HUES64 (cell line): ENCODE results near the gene RALA.

Experiments
- H3K27ac ChIP-seq: 2 replicates; pipeline ENCODE4 v1.7.0; 2013; ENCODE audit warnings: low read depth, low read length, inconsistent platforms
- H3K27me3 ChIP-seq: 2 replicates; pipeline ENCODE4 v1.6.1; 2013; ENCODE audit warnings: mild to moderate bottlenecking, low read length; ENCODE audit not compliant: insufficient read depth
- H3K36me3 ChIP-seq: 2 replicates; pipeline ENCODE4 v1.6.1; 2013; ENCODE audit warnings: mild to moderate bottlenecking, low read length; ENCODE audit not compliant: insufficient read depth
- H3K4me1 ChIP-seq: 2 replicates; pipeline ENCODE4 v1.6.1; 2013; ENCODE audit warnings: mild to moderate bottlenecking, low read length, moderate library complexity; ENCODE audit not compliant: insufficient read depth
- H3K4me3 ChIP-seq: 2 replicates; pipeline ENCODE4 v1.5.1; 2013; ENCODE audit warnings: mild to moderate bottlenecking, low read length, moderate library complexity
- H3K9ac ChIP-seq: 2 replicates; pipeline ENCODE4 v1.6.1; 2013; ENCODE audit warnings: mild to moderate bottlenecking, low read depth, low read length
- H3K9me3 ChIP-seq: 2 replicates; pipeline ENCODE4 v1.6.1; 2013; ENCODE audit warnings: low read depth, low read length; ENCODE audit not compliant: insufficient read depth
- WGBS: fragments of 150-250, 120-280 bp; methylation state at CpG from one replicate; pipeline ENCODE4 v1.1.7; 2013; ENCODE audit warnings: missing lambda C conversion rate; 5-methylcytosine and 5-hydroxymethylcytosine counted together

Gene RALA

DNA sequence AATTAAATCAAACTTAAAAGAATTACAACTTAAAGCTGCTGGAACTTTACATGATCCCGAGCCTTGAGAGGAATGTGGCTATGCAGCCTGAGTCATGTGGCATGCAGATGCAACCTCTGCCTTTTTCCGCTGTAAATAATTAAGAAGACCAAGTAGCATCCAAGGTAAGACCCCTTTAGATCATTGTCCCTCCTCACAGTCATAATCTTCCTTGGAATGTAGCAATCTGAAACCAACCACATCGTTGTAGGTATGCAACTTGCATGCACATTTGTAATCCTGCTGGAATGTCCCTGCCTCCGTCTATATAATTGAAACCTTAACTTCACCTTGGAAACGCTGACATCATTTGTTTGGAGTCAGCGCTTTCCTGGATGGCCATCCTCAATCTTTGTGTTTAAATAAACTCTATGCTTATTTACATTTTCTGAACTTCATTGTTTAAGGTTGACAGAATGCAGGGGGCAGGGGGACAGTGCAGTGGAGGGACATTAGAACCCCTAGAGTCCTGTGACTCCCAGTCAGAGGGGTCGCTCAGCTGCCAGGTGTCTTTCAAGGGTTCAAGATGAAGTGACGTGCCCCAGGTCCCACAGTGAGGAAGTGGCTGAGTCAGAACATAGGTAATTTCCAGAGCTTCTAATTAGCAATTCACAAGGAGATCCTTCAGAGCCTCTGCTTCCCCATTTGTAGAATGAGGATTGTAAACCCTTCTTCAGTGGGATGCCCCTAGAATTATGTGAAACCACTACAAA is 110.7 kb downstream of the RALA start:
- WGBS: 26% methylated on average over 8 of the region's 8 CpGs
- H3K4me1 ChIP-seq: peaks cover 24% of the 10 kb centered on the region
- H3K9me3 ChIP-seq: no peaks in the 10 kb centered on the region
- peak overlapping the region; percentile 87 for H3K27ac ChIP-seq
- H3K27me3 ChIP-seq: peaks cover 14% of the 10 kb centered on the region; the same call in 1 of the 2 replicates
- peak overlapping the region; percentile 58 for H3K9ac ChIP-seq
- no peaks in the 10 kb centered on the region for H3K36me3 ChIP-seq
- H3K4me3 ChIP-seq: peak overlapping the region; percentile 54

DNA sequence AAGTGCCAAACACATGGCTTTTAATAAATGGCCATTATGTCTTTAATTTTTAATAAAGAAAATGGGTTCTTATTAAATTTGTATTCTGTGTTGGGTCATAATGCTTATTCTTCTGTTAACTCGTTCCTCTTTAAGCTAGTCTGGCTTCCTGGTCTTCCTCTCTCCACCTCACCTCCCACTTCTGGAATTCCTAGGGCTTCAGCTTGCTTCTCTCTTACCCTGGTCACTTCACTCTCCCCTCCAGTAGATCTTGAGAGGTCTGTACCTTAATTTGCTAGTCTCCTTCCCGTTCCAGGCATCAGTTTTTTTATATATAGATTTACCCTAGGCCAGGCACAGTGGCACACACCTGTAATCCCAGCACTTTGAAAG is 111.2 kb downstream of the RALA start:
- Histone ChIP-seq H3K36me3 (no peaks in the 10 kb centered on the region), H3K27me3 (peaks cover 14% of the 10 kb centered on the region; the same call in 1 of the 2 replicates), H3K9ac (peak overlapping the region; percentile 27; the same call in 1 of the 2 replicates), H3K4me1 (peaks cover 24% of the 10 kb centered on the region), H3K9me3 (no peaks in the 10 kb centered on the region), H3K4me3 (peak overlapping the region; percentile 54), H3K27ac (peak overlapping the region; percentile 87; the same call in 1 of the 2 replicates)
- 73% methylated on average over 2 of the region's 2 CpGs for WGBS

DNA sequence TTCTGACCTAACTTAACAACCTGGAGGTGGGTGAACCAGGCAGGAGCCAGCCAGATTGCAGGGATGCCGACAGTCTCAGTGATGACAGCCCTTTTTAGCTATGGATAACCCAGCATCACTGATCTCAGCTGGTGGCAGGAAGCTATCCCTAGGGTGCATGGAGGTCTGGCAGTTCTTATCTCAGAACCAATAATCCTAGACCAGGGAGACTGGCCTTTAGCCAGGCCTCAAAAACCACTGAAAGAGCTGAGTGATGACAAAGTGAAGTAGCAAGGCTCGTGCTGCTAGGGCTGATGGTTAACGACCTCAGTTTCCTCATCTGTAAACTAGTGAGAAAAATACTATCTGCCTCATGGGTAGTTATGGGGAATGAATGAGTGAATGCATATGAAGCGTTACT is 112.5 kb downstream of the RALA start:
- Histone ChIP-seq H3K9ac (no peak overlapping the region), H3K4me1 (peaks cover 24% of the 10 kb centered on the region), H3K9me3 (no peaks in the 10 kb centered on the region), H3K27ac (no peak overlapping the region), H3K27me3 (peaks cover 14% of the 10 kb centered on the region; the same call in 1 of the 2 replicates), H3K36me3 (no peaks in the 10 kb centered on the region), H3K4me3 (no peak overlapping the region)
- 87% methylated on average over 4 of the region's 4 CpGs for WGBS

DNA sequence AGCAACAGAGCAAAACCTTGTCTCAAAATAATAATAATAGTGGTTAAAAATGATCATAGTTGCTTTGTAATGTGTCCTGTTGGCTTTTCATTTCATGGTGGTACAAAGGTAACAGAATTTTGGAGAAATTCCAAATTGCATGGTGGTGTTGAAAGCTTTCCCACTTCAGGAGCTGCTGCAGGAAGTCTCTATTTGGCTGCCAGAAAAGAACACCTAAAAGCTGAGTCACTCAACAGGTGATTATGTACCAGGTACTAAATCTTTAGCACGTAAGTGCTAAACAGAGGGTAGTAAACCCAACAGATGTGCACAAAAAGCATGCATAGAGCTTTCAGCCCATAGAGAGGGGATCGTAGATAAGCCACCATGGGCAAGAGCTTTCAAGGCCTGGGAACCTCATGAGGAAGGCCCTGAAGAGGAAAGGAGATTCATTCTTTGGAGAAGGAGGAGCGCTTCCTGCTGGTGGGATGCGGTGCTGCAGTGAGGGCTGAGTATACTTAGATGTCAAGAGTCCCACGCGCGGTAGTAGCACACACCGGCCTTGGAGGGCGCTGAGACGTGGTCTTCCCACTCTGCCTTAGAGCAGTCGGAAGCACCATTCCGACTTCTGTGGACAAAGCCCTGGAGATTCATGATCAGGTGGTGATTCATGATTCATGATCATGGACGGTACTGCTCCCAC is 118.7 kb downstream of the RALA start:
- H3K27me3 ChIP-seq: no peaks in the 10 kb centered on the region
- WGBS: 81% methylated on average over 13 of the region's 13 CpGs
- no peaks in the 10 kb centered on the region for H3K36me3 ChIP-seq
- H3K4me3 ChIP-seq: no peak overlapping the region
- no peak overlapping the region for H3K9ac ChIP-seq
- no peak overlapping the region for H3K27ac ChIP-seq
- no peaks in the 10 kb centered on the region for H3K9me3 ChIP-seq
- H3K4me1 ChIP-seq: peaks cover 3% of the 10 kb centered on the region; the same call in 1 of the 2 replicates

DNA sequence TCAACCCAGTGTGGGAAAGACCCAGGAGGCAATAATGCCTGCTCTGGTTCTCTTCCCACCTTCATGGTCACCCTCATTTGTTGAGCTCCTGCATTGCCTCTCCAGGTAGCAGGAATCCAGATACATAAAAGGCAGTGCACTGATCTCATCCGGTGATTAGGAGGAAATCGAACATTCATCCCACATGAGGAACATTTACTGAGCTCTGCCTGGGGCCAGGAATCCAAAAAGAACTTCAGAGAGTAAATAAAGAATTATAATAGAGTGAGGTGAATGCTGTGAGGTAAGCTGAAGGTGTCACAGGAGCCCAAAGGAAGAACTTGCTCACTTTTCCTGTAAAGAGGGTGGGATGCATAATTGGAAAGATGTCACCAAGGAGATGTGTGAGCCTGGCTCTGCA is 121.2 kb downstream of the RALA start:
- Histone ChIP-seq H3K4me1 (peaks cover 7% of the 10 kb centered on the region), H3K27ac (no peak overlapping the region), H3K9me3 (no peaks in the 10 kb centered on the region), H3K36me3 (no peaks in the 10 kb centered on the region), H3K9ac (no peak overlapping the region), H3K27me3 (no peaks in the 10 kb centered on the region), H3K4me3 (no peak overlapping the region)
- 85% methylated on average over 2 of the region's 2 CpGs for WGBS

DNA sequence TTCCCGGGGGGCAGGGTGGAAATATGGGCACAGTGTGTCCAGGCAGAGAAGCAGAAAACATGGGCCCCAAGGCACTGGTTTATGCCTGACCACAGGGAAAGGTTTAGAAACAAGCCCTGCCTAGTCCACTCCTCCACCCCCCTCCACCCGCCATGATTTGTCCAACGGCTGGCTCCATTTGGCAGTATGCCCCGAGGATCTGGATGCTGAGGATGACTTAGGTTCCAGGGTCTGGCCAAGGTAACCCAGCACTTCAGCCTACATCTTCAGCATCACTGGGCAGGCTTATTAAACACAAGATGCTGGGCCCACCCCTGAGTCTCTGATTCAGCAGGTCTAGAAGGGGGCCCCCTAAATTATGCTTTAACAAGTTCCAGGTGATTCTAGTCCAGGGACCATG is 121.9 kb downstream of the RALA start:
- H3K27me3 ChIP-seq: no peaks in the 10 kb centered on the region
- 95% methylated on average over 4 of the region's 4 CpGs for WGBS
- H3K9me3 ChIP-seq: no peaks in the 10 kb centered on the region
- no peak overlapping the region for H3K27ac ChIP-seq
- peaks cover 12% of the 10 kb centered on the region for H3K4me1 ChIP-seq
- H3K9ac ChIP-seq: no peak overlapping the region
- H3K36me3 ChIP-seq: no peaks in the 10 kb centered on the region
- H3K4me3 ChIP-seq: no peak overlapping the region

DNA sequence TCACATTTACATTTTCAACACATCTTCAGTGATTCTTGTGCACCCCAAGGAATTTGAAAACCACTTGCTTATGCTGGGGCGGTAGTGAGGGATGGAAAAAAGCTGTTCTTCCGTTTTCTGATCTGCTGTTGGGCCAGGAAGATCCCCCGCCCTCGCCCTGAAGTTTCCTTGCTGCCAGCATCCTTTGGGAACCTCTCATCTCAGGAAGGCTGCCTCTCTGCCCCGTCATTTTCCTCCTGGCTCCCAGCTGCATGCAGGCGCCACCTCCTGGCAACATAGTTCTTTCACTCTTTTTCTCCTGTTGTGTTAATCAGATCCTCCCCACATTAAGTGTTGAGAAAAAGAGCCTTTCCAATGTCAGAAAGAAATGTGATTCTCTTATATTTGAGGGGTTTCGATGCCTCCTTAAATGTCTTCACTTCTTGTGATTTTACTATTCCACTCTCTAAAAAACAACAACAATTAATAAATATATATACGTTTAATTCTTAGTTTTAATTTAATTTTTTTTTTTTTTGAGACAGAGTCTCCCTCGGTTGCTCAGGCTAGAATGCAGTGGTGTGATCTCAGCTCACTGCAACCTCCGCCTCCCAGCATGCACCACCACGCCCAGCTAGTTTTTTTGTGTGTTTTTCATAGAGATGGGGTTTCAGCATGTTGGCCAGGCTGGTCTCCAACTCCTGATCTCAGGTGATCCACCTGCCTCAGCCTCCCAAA is 122.9 kb downstream of the RALA start:
- no peaks in the 10 kb centered on the region for H3K36me3 ChIP-seq
- H3K27ac ChIP-seq: no peak overlapping the region
- no peak overlapping the region for H3K4me3 ChIP-seq
- H3K9ac ChIP-seq: no peak overlapping the region
- no peaks in the 10 kb centered on the region for H3K27me3 ChIP-seq
- H3K4me1 ChIP-seq: peaks cover 12% of the 10 kb centered on the region
- 33% methylated on average over 9 of the region's 11 CpGs for WGBS
- H3K9me3 ChIP-seq: no peaks in the 10 kb centered on the region

DNA sequence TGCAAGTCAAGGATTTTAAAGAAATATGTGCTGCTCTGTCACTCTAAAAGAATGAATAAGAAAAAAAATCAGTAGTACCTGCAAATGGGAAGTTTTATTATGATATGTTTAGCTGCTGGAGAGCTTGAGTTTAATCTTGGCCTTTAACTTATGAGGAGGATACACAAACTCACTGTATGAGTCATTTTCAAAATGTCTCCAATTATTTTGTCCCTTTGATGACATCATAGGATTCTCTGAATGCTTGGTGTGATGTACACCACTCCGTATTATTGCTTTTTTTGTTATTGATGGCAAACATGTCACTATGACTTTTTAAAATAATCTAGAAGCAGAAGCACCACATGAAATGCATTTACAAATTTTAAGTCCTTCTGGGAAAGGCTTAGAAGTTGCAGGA is 125.8 kb downstream of the RALA start:
- Histone ChIP-seq H3K4me3 (no peak overlapping the region), H3K9ac (no peak overlapping the region), H3K27ac (no peak overlapping the region; the same call in 1 of the 2 replicates), H3K27me3 (no peaks in the 10 kb centered on the region), H3K4me1 (peaks cover 12% of the 10 kb centered on the region), H3K36me3 (no peaks in the 10 kb centered on the region), H3K9me3 (no peaks in the 10 kb centered on the region)
- no CpG with 5 or more reads among the region's 1 CpG for WGBS

DNA sequence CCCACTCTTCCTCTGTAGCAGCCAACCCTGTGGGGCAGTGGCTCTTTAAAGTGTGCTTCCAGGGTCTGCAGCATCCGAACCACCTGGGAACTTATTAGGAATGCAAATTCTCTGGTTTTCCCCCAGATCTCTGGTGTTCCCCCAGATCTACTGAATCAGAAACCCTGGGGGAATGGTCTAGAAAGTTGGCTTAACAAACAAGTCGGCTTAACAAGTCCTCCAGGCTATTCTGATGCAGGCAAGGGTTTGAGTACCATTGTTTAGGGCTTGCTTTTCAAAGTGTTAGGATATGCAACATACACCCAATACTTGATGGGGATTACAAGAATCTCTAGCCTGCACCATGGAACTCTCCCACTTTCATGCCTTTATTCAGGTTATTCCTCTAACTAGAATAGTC is 126.3 kb downstream of the RALA start:
- Histone ChIP-seq H3K27me3 (no peaks in the 10 kb centered on the region), H3K9me3 (no peaks in the 10 kb centered on the region), H3K4me1 (peaks cover 18% of the 10 kb centered on the region), H3K4me3 (no peak overlapping the region), H3K9ac (no peak overlapping the region), H3K27ac (peak overlapping the region; percentile 47; the same call in 1 of the 2 replicates), H3K36me3 (no peaks in the 10 kb centered on the region)
- 45% methylated on average over 2 of the region's 2 CpGs for WGBS

DNA sequence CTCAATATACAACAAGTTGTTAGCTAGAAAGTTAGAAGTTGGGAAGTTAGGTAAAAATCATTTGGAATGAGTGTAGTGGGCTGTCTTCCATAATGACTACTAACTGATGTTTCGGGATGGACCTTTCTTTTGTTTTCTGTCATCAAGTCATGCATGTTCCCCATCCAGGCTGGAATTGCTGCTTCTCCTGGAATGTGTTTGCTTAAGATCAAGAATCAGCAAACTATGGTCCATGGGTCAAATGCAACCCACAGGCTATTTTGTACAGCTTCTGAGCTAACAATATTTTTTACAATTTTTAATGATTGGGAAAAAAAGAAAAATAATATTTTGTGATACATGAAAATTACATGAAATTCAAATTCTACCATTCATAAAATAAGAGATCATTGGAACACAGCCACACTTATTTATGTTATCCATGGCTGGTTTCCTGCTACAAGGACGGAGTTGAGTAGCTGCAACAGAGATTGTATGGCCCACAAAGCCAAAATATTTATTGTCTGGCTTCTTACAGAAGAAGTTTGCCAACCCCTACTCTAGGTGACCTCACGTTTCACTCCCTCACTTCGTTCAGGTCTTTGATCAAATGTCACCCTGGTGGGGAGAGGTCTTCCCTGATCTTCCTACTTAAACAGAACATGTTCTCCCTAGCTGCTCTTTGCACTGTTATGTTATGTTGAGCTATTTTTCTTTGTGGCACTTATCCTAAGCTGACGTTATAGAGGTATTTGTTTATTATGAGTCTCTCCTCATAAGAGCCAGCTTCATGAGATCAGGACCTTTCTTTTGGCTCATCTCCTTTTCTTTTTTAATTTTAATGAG is 127.1 kb downstream of the RALA start:
- no peaks in the 10 kb centered on the region for H3K27me3 ChIP-seq
- H3K4me1 ChIP-seq: peaks cover 22% of the 10 kb centered on the region
- H3K27ac ChIP-seq: no peak overlapping the region
- no peak overlapping the region for H3K9ac ChIP-seq
- no peak overlapping the region for H3K4me3 ChIP-seq
- H3K9me3 ChIP-seq: no peaks in the 10 kb centered on the region
- 95% methylated on average over 4 of the region's 5 CpGs for WGBS
- no peaks in the 10 kb centered on the region for H3K36me3 ChIP-seq
